Measurements from ENCODE around the gene GTF2IRD1. TPM values are rescaled to one million over a fixed set of nuclear protein-coding genes. Genes with fewer than 3 reads are reported as not detected.

The GTF2IRD1 gene
- total RNA-seq, 2 experiments from 2014 or later = 0.94 to 1.3 TPM

DNA sequence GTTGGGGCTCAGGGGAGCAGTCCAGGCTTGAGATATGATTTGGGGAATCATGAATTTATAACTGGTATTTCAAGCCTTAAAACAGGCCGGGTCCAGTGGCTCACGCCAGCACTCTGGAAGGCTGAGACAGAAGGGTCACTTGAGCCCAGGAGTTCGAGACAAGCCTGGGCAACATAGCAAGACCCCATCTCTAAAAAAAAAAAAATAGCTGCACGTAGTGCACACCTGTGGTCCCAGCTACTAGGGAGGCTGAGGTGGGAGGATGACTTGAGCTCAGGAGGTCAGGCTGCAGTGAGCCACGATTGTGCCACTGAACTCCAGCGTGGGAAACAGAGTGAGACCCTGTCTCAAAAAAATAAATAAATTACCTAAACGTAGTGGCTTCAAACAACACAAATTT, 122.1 kb downstream of the GTF2IRD1 start:
- ChIA-PET POLR2A (no interaction called here), CTCF (interaction anchor here (1.0 to 1.6 kb wide), 2 partner anchors 9 to 22 kb away, joined by 3 to 4 read pairs; no protein-coding TSS in a partner anchor)
- Mint-ChIP-seq H3K36me3 (ENCODE audit: low read depth) (no peaks in the 10 kb centered on the region), H3K27ac (no peak overlapping the region), H3K9me3 (no peaks in the 10 kb centered on the region), H3K4me1 (no peaks in the 10 kb centered on the region), H3K27me3 (no peaks in the 10 kb centered on the region), H3K4me3 (no peak overlapping the region)
- no peak for DNase-seq

DNA sequence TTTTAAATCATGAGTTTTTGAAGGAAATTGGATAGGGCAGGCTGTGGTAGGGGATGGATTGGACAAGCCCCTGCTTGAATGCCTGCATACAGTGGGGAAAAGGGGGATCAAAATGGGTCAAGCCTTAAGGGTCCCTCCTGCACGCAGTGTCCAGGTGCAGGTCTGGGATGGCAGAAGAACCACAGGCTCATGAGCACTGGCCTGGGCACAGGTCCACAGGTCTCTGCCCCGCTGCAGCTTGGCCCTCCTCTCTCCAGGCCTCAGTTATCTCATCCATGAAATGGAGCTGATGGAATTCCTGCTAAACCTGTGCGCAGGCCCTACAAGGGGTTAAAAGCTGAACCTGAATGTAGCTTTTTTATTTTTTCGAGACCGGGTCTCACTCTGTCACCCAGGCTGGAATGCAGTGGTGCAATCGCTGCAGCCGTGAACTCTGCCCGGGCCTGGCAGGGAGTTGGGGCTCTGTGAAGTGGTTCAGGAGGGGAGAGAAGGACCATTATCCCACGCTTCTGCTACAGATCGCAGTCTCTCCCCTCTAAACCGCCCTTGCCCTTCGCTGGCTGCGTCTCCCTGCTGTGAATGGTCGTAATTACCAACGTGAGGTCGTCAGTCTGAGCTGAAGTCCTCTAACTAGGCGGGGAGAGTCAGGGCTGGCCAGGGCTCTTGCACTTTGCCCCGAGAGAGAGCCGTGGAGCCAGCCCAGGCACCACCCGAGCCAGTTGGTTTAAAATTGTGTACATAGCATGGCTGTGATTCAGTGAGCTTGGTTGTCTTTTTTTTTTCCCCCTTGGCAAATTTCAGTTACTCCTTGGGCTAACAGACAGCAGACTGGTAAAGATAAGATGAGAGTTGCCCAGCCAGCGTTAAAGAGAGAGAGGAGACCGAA, 126.3 kb downstream of the GTF2IRD1 start:
- ChIA-PET POLR2A (interaction anchor here (0.6 kb wide), 1 partner anchor 52 kb away, joined by 3 read pairs; no protein-coding TSS in a partner anchor), CTCF (interaction anchor here (2.8 kb wide), 1 partner anchor 14 kb away, joined by 14 read pairs; no protein-coding TSS in a partner anchor)
- Mint-ChIP-seq H3K4me3 (no peak overlapping the region), H3K36me3 (ENCODE audit: low read depth) (no peaks in the 10 kb centered on the region), H3K27ac (no peak overlapping the region), H3K27me3 (no peaks in the 10 kb centered on the region), H3K9me3 (no peaks in the 10 kb centered on the region), H3K4me1 (no peaks in the 10 kb centered on the region)
- DNase-seq = no peak

DNA sequence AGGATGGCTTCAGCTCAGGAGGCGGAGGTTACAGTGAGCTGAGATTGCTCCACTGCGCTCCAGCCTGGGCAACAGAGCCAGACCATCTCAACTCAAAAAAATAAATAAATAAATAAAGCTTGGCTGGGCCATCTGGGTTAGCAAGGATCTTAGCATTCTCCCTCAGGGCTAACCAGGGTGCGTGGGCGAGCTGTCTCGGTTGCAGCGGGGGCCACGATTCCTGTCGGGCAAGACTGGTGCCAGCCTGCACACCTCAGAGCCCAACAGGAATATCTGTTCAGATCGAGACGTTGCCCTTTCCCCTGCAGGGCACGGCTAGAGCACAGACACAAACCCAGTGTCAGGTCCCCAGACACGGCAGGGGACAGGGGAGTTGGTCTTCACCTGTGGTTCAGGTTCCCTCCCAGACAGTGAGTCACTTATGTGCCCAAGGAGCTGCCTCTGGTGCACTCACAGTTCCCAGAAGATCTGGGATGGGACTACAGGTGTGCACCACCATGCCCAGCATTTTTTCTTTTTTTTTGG, 128.3 kb downstream of the GTF2IRD1 start:
- Mint-ChIP-seq H3K9me3 (no peaks in the 10 kb centered on the region), H3K27ac (no peak overlapping the region), H3K4me1 (no peaks in the 10 kb centered on the region), H3K27me3 (no peaks in the 10 kb centered on the region), H3K36me3 (ENCODE audit: low read depth) (no peaks in the 10 kb centered on the region), H3K4me3 (no peak overlapping the region)
- POLR2A ChIA-PET = no interaction called here
- CTCF ChIA-PET = interaction anchor here (0.9 to 1.1 kb wide), 2 partner anchors 9 to 176 kb away, joined by 3 read pairs; no protein-coding TSS in a partner anchor
- no peak for DNase-seq

DNA sequence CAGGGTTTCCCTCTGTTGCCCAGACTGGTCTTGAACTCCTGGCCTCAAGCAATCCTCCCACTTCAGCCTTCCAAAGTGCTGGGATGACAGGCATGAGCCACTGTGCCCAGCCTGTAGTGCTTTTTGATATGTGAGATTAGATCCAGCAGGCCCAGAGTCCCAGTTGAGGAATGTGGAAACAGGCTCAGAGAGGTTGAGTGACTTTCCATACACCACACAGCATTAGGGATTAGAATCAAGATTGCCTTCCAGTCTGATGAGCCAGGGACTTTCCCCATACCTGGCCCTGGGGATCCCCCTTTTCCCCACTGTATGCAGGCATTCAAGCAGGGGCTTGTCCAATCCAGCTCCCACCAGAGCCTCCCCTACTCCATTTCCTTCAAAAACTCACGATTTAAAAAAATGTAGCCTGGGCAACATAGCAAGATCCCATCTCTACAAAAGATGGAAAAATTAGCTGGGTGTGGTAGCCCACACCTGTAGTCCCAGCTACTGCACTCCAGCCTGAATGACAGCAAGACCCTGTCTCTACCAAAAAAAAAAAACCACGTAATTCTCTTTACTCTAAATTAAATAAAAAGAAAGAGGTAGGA, 128.8 kb downstream of the GTF2IRD1 start:
- no peaks in the 10 kb centered on the region for H3K27me3 Mint-ChIP-seq
- no peaks in the 10 kb centered on the region for H3K9me3 Mint-ChIP-seq
- no peaks in the 10 kb centered on the region for H3K4me1 Mint-ChIP-seq
- ChIA-PET POLR2A (no interaction called here), CTCF (interaction anchor here (0.6 to 0.9 kb wide), 4 partner anchors 10 to 41 kb away, joined by 3 read pairs; no protein-coding TSS in a partner anchor)
- no peak for DNase-seq
- no peaks in the 10 kb centered on the region for H3K36me3 Mint-ChIP-seq (ENCODE audit: low read depth)
- no peak overlapping the region for H3K4me3 Mint-ChIP-seq
- no peak overlapping the region for H3K27ac Mint-ChIP-seq

DNA sequence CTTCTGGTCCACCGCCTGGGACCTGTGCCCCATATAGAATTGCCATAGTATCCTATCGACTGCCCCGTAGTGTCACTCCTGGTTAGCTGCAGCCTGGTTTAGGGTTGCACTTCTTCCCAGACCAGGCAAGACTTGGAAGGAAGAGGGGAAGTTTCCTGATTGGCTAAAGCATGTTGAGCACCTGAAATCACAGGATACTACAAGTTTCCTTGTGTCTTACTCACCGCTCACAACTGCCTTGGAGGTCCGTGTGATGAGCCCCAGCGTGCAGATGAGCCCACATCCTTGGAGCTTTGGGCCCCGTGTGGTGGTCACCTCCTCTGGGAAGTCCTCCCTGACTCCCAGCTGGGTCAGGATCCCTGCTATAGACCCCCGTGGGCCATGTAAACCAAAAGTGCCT, 129.9 kb downstream of the GTF2IRD1 start:
- Mint-ChIP-seq H3K4me1 (no peaks in the 10 kb centered on the region), H3K27me3 (no peaks in the 10 kb centered on the region), H3K27ac (no peak overlapping the region), H3K9me3 (no peaks in the 10 kb centered on the region), H3K36me3 (ENCODE audit: low read depth) (no peaks in the 10 kb centered on the region), H3K4me3 (no peak overlapping the region)
- DNase-seq = no peak
- CTCF ChIA-PET = no interaction called here
- POLR2A ChIA-PET = no interaction called here

DNA sequence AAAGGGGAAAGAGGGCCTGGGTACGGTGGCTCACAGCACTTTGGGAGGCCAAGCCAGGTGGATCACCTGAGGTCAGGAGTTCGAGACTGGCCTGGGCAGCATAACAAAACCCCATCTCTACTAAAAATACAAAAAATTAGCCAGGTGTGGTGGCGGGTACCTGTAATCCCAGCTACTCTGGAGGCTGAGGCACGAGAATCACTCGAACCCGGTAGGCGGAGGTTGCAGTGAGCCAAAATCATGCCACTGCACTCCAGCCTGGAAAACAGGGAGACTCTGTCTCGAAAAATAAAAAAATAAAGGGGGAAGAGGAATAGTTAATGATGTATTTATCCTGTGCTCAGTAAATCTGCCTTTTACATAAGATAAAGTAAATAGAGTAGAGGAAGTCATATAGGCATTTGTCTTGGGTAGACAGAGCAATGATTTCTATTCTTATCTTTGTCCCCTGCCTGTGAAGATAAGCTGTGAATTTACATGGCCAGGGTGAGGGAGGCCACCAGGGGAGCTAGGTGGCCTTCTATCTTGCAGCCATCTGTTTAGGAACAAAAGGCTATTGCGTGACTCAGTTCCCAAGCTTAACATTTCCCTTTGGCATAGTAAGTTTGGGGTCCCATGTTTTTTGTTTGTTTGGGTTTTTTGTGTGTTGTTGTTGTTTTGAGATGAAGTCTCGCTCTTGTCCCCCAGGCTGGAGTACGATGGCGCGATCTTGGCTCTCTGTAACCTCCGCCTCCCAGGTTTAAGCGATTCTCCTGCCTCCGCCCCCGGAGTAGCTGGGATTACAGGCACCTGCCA, 130.7 kb downstream of the GTF2IRD1 start:
- Mint-ChIP-seq H3K4me1 (no peaks in the 10 kb centered on the region), H3K4me3 (no peak overlapping the region), H3K27me3 (no peaks in the 10 kb centered on the region), H3K9me3 (no peaks in the 10 kb centered on the region), H3K36me3 (ENCODE audit: low read depth) (no peaks in the 10 kb centered on the region), H3K27ac (no peak overlapping the region)
- DNase-seq = no peak
- ChIA-PET CTCF (interaction anchor here (0.6 kb wide), 2 partner anchors 36 to 50 kb away, joined by 3 read pairs; no protein-coding TSS in a partner anchor), POLR2A (no interaction called here)

DNA sequence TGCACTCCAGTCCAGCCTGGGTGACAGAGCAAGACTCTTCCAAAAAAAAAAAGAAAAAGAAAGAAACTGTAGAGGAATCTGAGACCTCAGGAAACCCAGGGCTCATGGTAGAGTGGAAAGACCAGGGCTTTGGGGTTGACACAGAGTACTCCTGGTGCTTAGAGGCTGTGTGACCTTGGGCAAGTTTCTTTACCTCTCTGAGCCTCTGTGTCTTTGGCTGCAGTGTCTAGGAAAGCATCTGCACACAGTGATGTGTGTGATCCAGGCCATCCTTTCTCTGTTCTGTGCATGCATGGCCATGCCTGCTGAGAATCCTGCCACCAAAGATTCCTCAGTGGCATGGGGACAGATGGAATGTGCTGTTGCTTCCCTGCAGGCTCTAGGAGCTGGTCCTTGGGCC, 132.1 kb downstream of the GTF2IRD1 start:
- Mint-ChIP-seq H3K27ac (no peak overlapping the region), H3K4me1 (no peaks in the 10 kb centered on the region), H3K27me3 (no peaks in the 10 kb centered on the region), H3K9me3 (no peaks in the 10 kb centered on the region), H3K36me3 (ENCODE audit: low read depth) (no peaks in the 10 kb centered on the region), H3K4me3 (no peak overlapping the region)
- ChIA-PET POLR2A (no interaction called here), CTCF (interaction anchor here (1.1 kb wide), 1 partner anchor 19 kb away, joined by 3 read pairs; no protein-coding TSS in a partner anchor)
- DNase-seq = no peak

DNA sequence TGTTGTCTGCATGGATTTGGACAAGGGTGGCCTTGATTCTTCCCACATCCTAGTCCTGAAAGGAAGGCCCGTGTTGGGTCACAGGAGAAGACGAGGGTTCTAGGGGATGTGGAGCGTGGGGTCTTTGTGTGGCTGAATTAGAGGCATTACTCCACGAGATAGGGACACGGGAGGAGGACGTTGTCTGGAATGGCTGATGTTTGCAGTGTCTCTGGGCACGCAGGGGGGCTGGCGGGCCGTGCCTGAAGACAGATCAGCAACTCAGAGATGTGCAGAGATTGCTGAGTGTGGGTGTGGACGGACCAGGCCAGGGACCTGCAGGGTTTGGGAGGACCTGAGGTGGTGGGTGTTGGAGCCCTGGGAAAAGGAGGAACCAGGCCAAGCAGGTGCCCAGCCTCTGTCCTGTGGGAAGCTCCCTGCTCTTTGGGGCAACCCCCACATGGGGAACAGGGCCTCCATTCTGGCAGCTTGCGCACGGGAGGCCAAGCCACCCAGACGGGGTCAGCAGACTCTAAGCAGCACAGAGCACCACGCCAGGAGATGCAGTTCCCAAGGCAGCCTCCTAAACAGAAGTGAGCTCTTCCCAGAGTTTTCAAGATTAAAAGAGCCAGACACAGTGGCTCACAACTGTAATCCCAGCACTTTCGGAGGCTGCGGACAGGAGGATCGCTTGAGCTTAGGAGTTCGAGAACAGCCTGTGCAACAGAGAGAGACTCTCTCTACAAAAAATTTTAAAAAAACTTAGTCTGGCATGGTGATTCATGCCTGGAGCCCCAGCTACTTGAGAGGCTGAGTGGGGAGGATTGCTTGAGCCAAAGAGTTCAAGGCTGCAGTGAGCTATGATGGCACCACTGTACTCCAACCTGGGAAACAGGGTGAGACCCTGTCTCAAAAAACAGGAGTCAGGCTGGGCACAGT, 132.8 kb downstream of the GTF2IRD1 start:
- no peaks in the 10 kb centered on the region for H3K9me3 Mint-ChIP-seq
- no peaks in the 10 kb centered on the region for H3K36me3 Mint-ChIP-seq (ENCODE audit: low read depth)
- no peak overlapping the region for H3K4me3 Mint-ChIP-seq
- ChIA-PET POLR2A (no interaction called here), CTCF (interaction anchor here (1.1 kb wide), 1 partner anchor 20 kb away, joined by 3 read pairs; no protein-coding TSS in a partner anchor)
- no peaks in the 10 kb centered on the region for H3K4me1 Mint-ChIP-seq
- H3K27ac Mint-ChIP-seq = no peak overlapping the region
- no peak for DNase-seq
- no peaks in the 10 kb centered on the region for H3K27me3 Mint-ChIP-seq

DNA sequence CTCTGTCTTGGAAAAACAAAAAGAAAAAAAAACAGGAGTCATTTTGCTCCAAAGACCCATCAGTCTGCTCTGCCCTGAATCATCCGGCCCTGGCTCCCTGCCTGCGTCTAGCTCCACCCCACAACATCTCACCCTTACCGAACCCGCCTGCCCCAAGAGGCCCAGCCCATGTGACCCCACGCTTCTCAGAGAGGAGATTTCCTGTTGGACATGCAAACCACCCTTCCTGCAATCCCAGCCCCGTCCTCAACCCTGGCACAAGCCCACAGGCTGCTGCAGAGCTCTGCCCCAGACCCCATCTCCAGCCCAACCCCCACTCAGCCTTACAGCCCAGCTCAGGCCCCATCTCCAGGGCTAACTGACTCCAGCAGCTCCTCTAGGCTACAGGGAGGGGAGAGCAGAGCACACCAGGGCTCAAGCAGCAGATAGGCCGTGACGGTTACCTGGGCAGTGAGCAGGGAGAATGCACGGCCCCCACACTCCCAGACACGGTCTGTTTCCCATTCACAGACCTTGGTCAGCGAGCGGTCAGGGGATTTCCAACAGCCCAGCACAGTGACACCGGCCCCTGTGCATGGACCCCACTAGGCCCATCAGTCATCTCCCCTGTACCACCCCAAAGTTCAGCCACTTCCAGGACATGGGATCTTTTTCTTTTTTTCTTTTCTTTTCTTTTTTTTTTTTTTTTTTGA, 133.9 kb downstream of the GTF2IRD1 start:
- H3K4me3 Mint-ChIP-seq = no peak overlapping the region
- ChIA-PET POLR2A (no interaction called here), CTCF (no interaction called here)
- no peaks in the 10 kb centered on the region for H3K36me3 Mint-ChIP-seq (ENCODE audit: low read depth)
- no peaks in the 10 kb centered on the region for H3K9me3 Mint-ChIP-seq
- H3K4me1 Mint-ChIP-seq = no peaks in the 10 kb centered on the region
- DNase-seq = no peak
- no peaks in the 10 kb centered on the region for H3K27me3 Mint-ChIP-seq
- no peak overlapping the region for H3K27ac Mint-ChIP-seq

DNA sequence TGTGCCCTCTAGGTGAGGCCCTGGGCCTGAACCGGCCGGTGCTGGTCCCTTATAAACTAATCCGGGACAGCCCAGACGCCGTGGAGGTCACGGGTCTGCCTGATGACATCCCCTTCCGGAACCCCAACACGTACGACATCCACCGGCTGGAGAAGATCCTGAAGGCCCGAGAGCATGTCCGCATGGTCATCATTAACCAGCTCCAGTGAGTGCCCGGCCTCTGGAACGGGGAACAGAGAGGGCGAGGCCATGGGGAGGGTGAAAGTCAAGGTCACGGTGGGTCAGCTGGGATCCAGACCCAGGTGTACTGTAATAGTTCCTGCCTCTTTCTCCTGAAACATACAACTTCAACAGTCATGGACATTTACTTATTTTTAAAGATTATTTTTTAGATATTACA, 137.1 kb downstream of the GTF2IRD1 start:
- Mint-ChIP-seq H3K27ac (no peak overlapping the region), H3K4me1 (no peaks in the 10 kb centered on the region), H3K9me3 (no peaks in the 10 kb centered on the region), H3K27me3 (no peaks in the 10 kb centered on the region), H3K4me3 (no peak overlapping the region), H3K36me3 (ENCODE audit: low read depth) (no peaks in the 10 kb centered on the region)
- ChIA-PET POLR2A (no interaction called here), CTCF (no interaction called here)
- DNase-seq = no peak

DNA sequence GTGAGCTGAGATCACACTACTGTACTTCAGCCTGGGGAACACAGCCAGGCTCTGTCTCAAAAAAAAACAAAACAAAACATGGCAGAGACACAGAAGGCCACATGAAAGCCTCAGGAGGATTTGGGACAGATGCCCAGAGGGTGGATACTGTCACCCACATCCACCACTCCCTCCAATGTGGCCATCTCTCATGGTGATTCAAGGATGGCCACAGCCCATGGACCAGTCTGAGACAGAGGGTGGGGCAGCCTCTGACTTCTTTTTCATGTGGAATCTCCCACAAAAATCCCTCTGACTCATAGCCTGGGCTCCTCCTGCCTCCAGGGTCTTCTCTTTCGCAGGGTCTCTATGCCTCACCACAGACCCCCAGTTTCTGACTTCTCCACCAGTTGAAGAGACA, 144.9 kb downstream of the GTF2IRD1 start:
- Mint-ChIP-seq H3K4me1 (peaks cover 7% of the 10 kb centered on the region), H3K4me3 (no peak overlapping the region), H3K27ac (no peak overlapping the region), H3K9me3 (no peaks in the 10 kb centered on the region), H3K36me3 (ENCODE audit: low read depth) (no peaks in the 10 kb centered on the region), H3K27me3 (no peaks in the 10 kb centered on the region)
- ChIA-PET CTCF (no interaction called here), POLR2A (no interaction called here)
- DNase-seq = no peak
